Measurements from ENCODE around the gene MST1R. TPM values are rescaled to one million over a fixed set of nuclear protein-coding genes. Genes with fewer than 3 reads are reported as not detected.

The MST1R gene
- total RNA-seq, 3 donors from 2014 or later: 0.38 to 0.76 (median 0.57) TPM

- no peaks in the 10 kb centered on the region for H3K36me3 Mint-ChIP-seq (ENCODE audit: insufficient read depth)
- no peaks in the 10 kb centered on the region for H3K9me3 Mint-ChIP-seq
- ATAC-seq (no peak), DNase-seq (no peak)
- H3K4me1 Mint-ChIP-seq (ENCODE audit: low read depth): peaks cover 9% of the 10 kb centered on the region
- H3K4me3 Mint-ChIP-seq: peak overlapping the region; percentile 87
- peaks cover 2% of the 10 kb centered on the region for H3K27me3 Mint-ChIP-seq (ENCODE audit: low read depth)
These were observed 48.0 kb downstream of the MST1R start for GRCh38 chr3:49855662-49856061.

- DNase-seq (no peak), ATAC-seq (no peak)
- no peaks in the 10 kb centered on the region for H3K9me3 Mint-ChIP-seq
- no peaks in the 10 kb centered on the region for H3K4me1 Mint-ChIP-seq (ENCODE audit: low read depth)
- no peaks in the 10 kb centered on the region for H3K27me3 Mint-ChIP-seq (ENCODE audit: low read depth)
- no peak overlapping the region for H3K4me3 Mint-ChIP-seq
- H3K36me3 Mint-ChIP-seq (ENCODE audit: insufficient read depth): peaks cover 3% of the 10 kb centered on the region
These were observed 58.0 kb downstream of the MST1R start for GRCh38 chr3:49845694-49846093.

GRCh38 chr3:49844464-49845183 lies 59.0 kb downstream of the MST1R start:
- no peaks in the 10 kb centered on the region for H3K27me3 Mint-ChIP-seq (ENCODE audit: low read depth)

GRCh38 chr3:49842843-49843517 lies 60.7 kb downstream of the MST1R start:
- Mint-ChIP-seq H3K9me3 (no peaks in the 10 kb centered on the region), H3K4me3 (no peak overlapping the region), H3K36me3 (ENCODE audit: insufficient read depth) (peaks cover 3% of the 10 kb centered on the region), H3K4me1 (ENCODE audit: low read depth) (no peaks in the 10 kb centered on the region), H3K27me3 (ENCODE audit: low read depth) (no peaks in the 10 kb centered on the region)
- no peak for DNase-seq
- ATAC-seq: no peak

More at GRCh38 chr3:49844464-49845183, 59.0 kb downstream of the MST1R start:
- no peaks in the 10 kb centered on the region for H3K4me1 Mint-ChIP-seq (ENCODE audit: low read depth)
- no peaks in the 10 kb centered on the region for H3K9me3 Mint-ChIP-seq
- ATAC-seq: no peak
- no peak overlapping the region for H3K4me3 Mint-ChIP-seq
- H3K36me3 Mint-ChIP-seq (ENCODE audit: insufficient read depth): peaks cover 3% of the 10 kb centered on the region
- DNase-seq: no peak

GRCh38 chr3:49841806-49842205 lies 61.9 kb downstream of the MST1R start:
- peaks cover 2% of the 10 kb centered on the region for H3K36me3 Mint-ChIP-seq (ENCODE audit: insufficient read depth)
- H3K9me3 Mint-ChIP-seq: no peaks in the 10 kb centered on the region
- no peak overlapping the region for H3K4me3 Mint-ChIP-seq

GRCh38 chr3:49841126-49841696 lies 62.5 kb downstream of the MST1R start:
- ATAC-seq (peak in 1 of 2 donors; percentile 23), DNase-seq (no peak)
- H3K36me3 Mint-ChIP-seq (ENCODE audit: insufficient read depth): peaks cover 2% of the 10 kb centered on the region
- H3K4me3 Mint-ChIP-seq: no peak overlapping the region
- H3K9me3 Mint-ChIP-seq: no peaks in the 10 kb centered on the region
- H3K4me1 Mint-ChIP-seq (ENCODE audit: low read depth): no peaks in the 10 kb centered on the region
- H3K27me3 Mint-ChIP-seq (ENCODE audit: low read depth): no peaks in the 10 kb centered on the region

More at GRCh38 chr3:49841806-49842205, 61.9 kb downstream of the MST1R start:
- ATAC-seq: no peak
- no peak for DNase-seq
- Mint-ChIP-seq H3K27me3 (ENCODE audit: low read depth) (no peaks in the 10 kb centered on the region), H3K4me1 (ENCODE audit: low read depth) (no peaks in the 10 kb centered on the region)

GRCh38 chr3:49840388-49840787 lies 63.3 kb downstream of the MST1R start:
- ATAC-seq (no peak), DNase-seq (no peak)
- no peaks in the 10 kb centered on the region for H3K4me1 Mint-ChIP-seq (ENCODE audit: low read depth)
- H3K27me3 Mint-ChIP-seq (ENCODE audit: low read depth): no peaks in the 10 kb centered on the region
- H3K4me3 Mint-ChIP-seq: no peak overlapping the region
- H3K9me3 Mint-ChIP-seq: no peaks in the 10 kb centered on the region
- H3K36me3 Mint-ChIP-seq (ENCODE audit: insufficient read depth): no peaks in the 10 kb centered on the region

GRCh38 chr3:49839193-49839809 lies 64.4 kb downstream of the MST1R start:
- H3K4me1 Mint-ChIP-seq (ENCODE audit: low read depth): no peaks in the 10 kb centered on the region
- no peaks in the 10 kb centered on the region for H3K9me3 Mint-ChIP-seq
- peaks cover 3% of the 10 kb centered on the region for H3K36me3 Mint-ChIP-seq (ENCODE audit: insufficient read depth)
- H3K4me3 Mint-ChIP-seq: no peak overlapping the region
- ATAC-seq (peak; percentile 90 to 91), DNase-seq (peak; percentile 78)
- no peaks in the 10 kb centered on the region for H3K27me3 Mint-ChIP-seq (ENCODE audit: low read depth)

Other genes starting within 250 kb of the MST1R start
- 100 to 1,000 TPM; 129 to 183 (median 171) TPM for gene APEH, start 229.5 kb downstream of the MST1R start, total RNA-seq
- 1 to 10 TPM; 4.1 to 5.7 (median 4.7) TPM for gene MST1, start 214.4 kb downstream of the MST1R start, total RNA-seq
- 10 to 100 TPM; 34.0 to 41.4 (median 35.4) TPM for gene RNF123, start 214.3 kb downstream of the MST1R start, total RNA-seq
- gene AMIGO3, start 184.2 kb downstream of the MST1R start, total RNA-seq: under 1 TPM in 1 of 3 donors, not detected in 2; 0.11 TPM
- gene GMPPB, start 179.9 kb downstream of the MST1R start, total RNA-seq: 10 to 100 TPM; 67.0 to 71.8 (median 67.4) TPM
- 10 to 100 TPM; 37.2 to 39.0 (median 38.2) TPM for gene IP6K1, start 117.3 kb downstream of the MST1R start, total RNA-seq
- gene CDHR4, start 104.0 kb downstream of the MST1R start, total RNA-seq: not detected
- gene INKA1, start 100.6 kb downstream of the MST1R start, total RNA-seq: 1 to 10 TPM; 1.4 to 1.8 (median 1.4) TPM
- 10 to 100 TPM; 27.7 to 28.7 (median 27.8) TPM for gene UBA7, start 89.9 kb downstream of the MST1R start, total RNA-seq
- gene TRAIP, start 47.3 kb downstream of the MST1R start, total RNA-seq: 10 to 100 TPM; 12.1 to 19.1 (median 12.6) TPM
- 1 to 10 TPM; 1.4 to 3.2 (median 1.7) TPM for gene CAMKV, start 34.0 kb downstream of the MST1R start, total RNA-seq
- 10 to 100 TPM; 14.2 to 18.0 (median 14.3) TPM for gene MON1A, start 25.9 kb upstream of the MST1R start, total RNA-seq
- gene RBM6, start 36.3 kb upstream of the MST1R start, total RNA-seq: 10 to 100 TPM; 62.4 to 74.2 (median 65.9) TPM
- gene RBM5, start 185.0 kb upstream of the MST1R start, total RNA-seq: 100 to 1,000 TPM in 2 of 3 donors, 10 to 100 TPM in 1; 96.6 to 122 (median 112) TPM

Data from activated T-cell treated with anti-CD3 and anti-CD28 coated beads, Interleukin-2, amount 50 U/mL, for 4 hours (primary cell).